HAP-1 (cell line): ENCODE results near the gene SIRT7.
"Not testable (repeated sequence)": the region's sequence is repeated elsewhere in the genome, so short reads cannot be mapped to it uniquely, and the experiment has no call there.

ENCODE experiments used
- DNase-seq, 2 experiments: peaks; one replicate each; pipeline ENCODE4 v3.0.0-alpha.2; 2016 to 2020; ENCODE audit warnings: low spot score in 2 of 2
- H3K27me3 ChIP-seq: fragments of 250-450 bp; sonication (Bioruptor Pico); 2 replicates; pipeline ENCODE4 v1.5.1; 2020; ENCODE audit warnings: low read depth, mild to moderate bottlenecking, moderate library complexity
- H3K36me3 ChIP-seq: fragments of 250-450 bp; sonication (Bioruptor Pico); replicated peaks from 2 replicates; pipeline ENCODE4 v1.5.1; 2020; ENCODE audit warnings: mild to moderate bottlenecking
- H3K4me1 ChIP-seq: fragments of 250-450 bp; sonication (Bioruptor Pico); 2 replicates; pipeline ENCODE4 v1.5.1; 2020; ENCODE audit warnings: mild to moderate bottlenecking
- H3K4me3 ChIP-seq: fragments of 250-450 bp; sonication (Bioruptor Pico); 2 replicates; pipeline ENCODE4 v1.5.1; 2020; ENCODE audit warnings: mild to moderate bottlenecking, moderate library complexity
- H3K9me3 ChIP-seq: fragments of 250-450 bp; sonication (Bioruptor Pico); 2 replicates; pipeline ENCODE4 v1.5.1; 2020; ENCODE audit warnings: mild to moderate bottlenecking, moderate library complexity
- in situ Hi-C: fragments of 300-500 bp; cut with MboI; formaldehyde crosslinking; loops from 3 replicates; pipeline ENCODE4 v1.14.3; 2020; ENCODE audit warnings: low sequenced_read_pairs, inconsistent platforms, mixed read lengths

The SIRT7 gene

GRCh38 chr17:81957691-81958432, 39.9 kb upstream of the SIRT7 start:
- no peak for DNase-seq
- no peaks in the 10 kb centered on the region for H3K9me3 ChIP-seq
- no peak overlapping the region for H3K4me3 ChIP-seq
- no peaks in the 10 kb centered on the region; the same call in 1 of the 2 replicates for H3K4me1 ChIP-seq
- in situ Hi-C loops: no loop called here
- H3K27me3 ChIP-seq: peaks cover 8% of the 10 kb centered on the region
- H3K36me3 ChIP-seq: no peaks in the 10 kb centered on the region

- DNase-seq: no peak
- Histone ChIP-seq H3K9me3 (no peaks in the 10 kb centered on the region), H3K4me1 (no peaks in the 10 kb centered on the region; the same call in 1 of the 2 replicates), H3K36me3 (no peaks in the 10 kb centered on the region), H3K27me3 (peaks cover 8% of the 10 kb centered on the region), H3K4me3 (no peak overlapping the region)
- in situ Hi-C loops: no loop called here
Measured at GRCh38 chr17:81956607-81957589, 38.9 kb upstream of the SIRT7 start.

GRCh38 chr17:81955756-81956544, 38.0 kb upstream of the SIRT7 start:
- in situ Hi-C loops: no loop called here
- H3K9me3 ChIP-seq: no peaks in the 10 kb centered on the region
- no peaks in the 10 kb centered on the region for H3K36me3 ChIP-seq
- DNase-seq: no peak
- no peaks in the 10 kb centered on the region; the same call in 1 of the 2 replicates for H3K4me1 ChIP-seq
- H3K27me3 ChIP-seq: peaks cover 8% of the 10 kb centered on the region
- no peak overlapping the region for H3K4me3 ChIP-seq

GRCh38 chr17:81955058-81955681, 37.2 kb upstream of the SIRT7 start:
- no peak for DNase-seq
- Histone ChIP-seq H3K9me3 (no peaks in the 10 kb centered on the region), H3K36me3 (no peaks in the 10 kb centered on the region), H3K27me3 (peaks cover 4% of the 10 kb centered on the region), H3K4me1 (no peaks in the 10 kb centered on the region; the same call in 1 of the 2 replicates), H3K4me3 (no peak overlapping the region)
- in situ Hi-C loops: no loop called here

- no peaks in the 10 kb centered on the region; the same call in 1 of the 2 replicates for H3K27me3 ChIP-seq
- in situ Hi-C loops: no loop called here
- no peaks in the 10 kb centered on the region for H3K4me1 ChIP-seq
- no peak for DNase-seq
- no peaks in the 10 kb centered on the region for H3K36me3 ChIP-seq
- H3K9me3 ChIP-seq: no peaks in the 10 kb centered on the region
- H3K4me3 ChIP-seq: no peak overlapping the region
Measured at GRCh38 chr17:81954131-81955057, 36.4 kb upstream of the SIRT7 start.

- H3K9me3 ChIP-seq, H3K36me3 ChIP-seq, H3K27me3 ChIP-seq, H3K4me1 ChIP-seq, H3K4me3 ChIP-seq, in situ Hi-C loops, DNase-seq: not testable (repeated sequence)
Measured at GRCh38 chr17:81953443-81953842, 35.5 kb upstream of the SIRT7 start.

- Histone ChIP-seq H3K36me3 (no peaks in the 10 kb centered on the region), H3K4me3 (no peak overlapping the region), H3K9me3 (no peaks in the 10 kb centered on the region), H3K4me1 (no peaks in the 10 kb centered on the region), H3K27me3 (no peaks in the 10 kb centered on the region)
- DNase-seq: no peak
- in situ Hi-C loops: no loop called here
Measured at GRCh38 chr17:81952792-81953228, 34.8 kb upstream of the SIRT7 start.

- in situ Hi-C loops: no loop called here
- DNase-seq: no peak
- Histone ChIP-seq H3K4me3 (no peak overlapping the region), H3K27me3 (no peaks in the 10 kb centered on the region), H3K36me3 (no peaks in the 10 kb centered on the region), H3K9me3 (no peaks in the 10 kb centered on the region), H3K4me1 (no peaks in the 10 kb centered on the region)
Measured at GRCh38 chr17:81951785-81952684, 34.1 kb upstream of the SIRT7 start.

- Histone ChIP-seq H3K36me3 (no peaks in the 10 kb centered on the region), H3K9me3 (no peaks in the 10 kb centered on the region), H3K4me3 (no peak overlapping the region), H3K4me1 (no peaks in the 10 kb centered on the region), H3K27me3 (no peaks in the 10 kb centered on the region)
- no peak for DNase-seq
- in situ Hi-C loops: no loop called here
Measured at GRCh38 chr17:81950501-81950900, 32.5 kb upstream of the SIRT7 start.

- no peaks in the 10 kb centered on the region for H3K9me3 ChIP-seq
- DNase-seq: no peak
- no peaks in the 10 kb centered on the region for H3K4me1 ChIP-seq
- in situ Hi-C loops: no loop called here
- H3K27me3 ChIP-seq: no peaks in the 10 kb centered on the region
- H3K36me3 ChIP-seq: no peaks in the 10 kb centered on the region
- no peak overlapping the region for H3K4me3 ChIP-seq
Measured at GRCh38 chr17:81948635-81949378, 30.8 kb upstream of the SIRT7 start.

- H3K9me3 ChIP-seq: no peaks in the 10 kb centered on the region
- no peaks in the 10 kb centered on the region for H3K27me3 ChIP-seq
- H3K4me1 ChIP-seq: no peaks in the 10 kb centered on the region
- DNase-seq: no peak
- no peak within 1 kb of the TSS for H3K4me3 ChIP-seq
- in situ Hi-C loops: no loop called here
- H3K36me3 ChIP-seq: no peaks in the 10 kb centered on the region
Measured at GRCh38 chr17:81947189-81947588, 29.2 kb upstream of the SIRT7 start, which contains the start of gene MYADML2. MYADML2 (minus strand) TSS chr17:81947233; CDS start chr17:81941741, 5,492 bp downstream.
